ENCODE data around the gene GKN1. TPM values are rescaled to one million over a fixed set of nuclear protein-coding genes. Genes with fewer than 3 reads are reported as not detected.

GKN1 gene
- total RNA-seq, 1 experiment from 2014 or later, result not detected

GRCh38 chr2:69022548-69022947 is 48.1 kb downstream of the GKN1 start:
- H3K27me3 ChIP-seq (replicated peaks; ENCODE audit: insufficient read depth, low read depth, low read length, poor library complexity), result no peaks in the 10 kb centered on the region
- intact Hi-C loops (cut with micrococcal nuclease; ENCODE audit: unreplicated experiment), result no loop called here
- H3K4me1 ChIP-seq (ENCODE audit: insufficient read depth, low read length, poor library complexity, severe bottlenecking), result peaks cover 47% of the 10 kb centered on the region
- no TSS peak for BruUV-seq (replicated peaks)
- ChIA-PET CTCF (no interaction called here), POLR2A (ENCODE audit: low non-redundant PET) (no interaction called here)
- H3K9me3 ChIP-seq (ENCODE audit: low read depth, low read length, poor library complexity, severe bottlenecking), result peaks cover 2% of the 10 kb centered on the region
- no peak overlapping the region for H3K4me3 ChIP-seq (ENCODE audit: low read depth, low read length, poor library complexity, severe bottlenecking)
- H3K27ac ChIP-seq (ENCODE audit: low read depth, low read length, poor library complexity, severe bottlenecking), result no peak overlapping the region
- H3K36me3 ChIP-seq (ENCODE audit: insufficient read depth, low read length, poor library complexity, severe bottlenecking), result peaks cover 6% of the 10 kb centered on the region
- no peak for DNase-seq (ENCODE audit: low spot score)
- TF ChIP-seq CTCF (conservative IDR thresholded peaks at IDR 0.05; ENCODE audit: low read depth, low read length), result no peak
- no peak for TF ChIP-seq EZH2 (IDR thresholded peaks at IDR 0.05; ENCODE audit: borderline replicate concordance, low read depth, low read length, poor library complexity, severe bottlenecking)

- CTCF ChIA-PET, result no interaction called here
- no peaks in the 10 kb centered on the region for H3K27me3 ChIP-seq (replicated peaks; ENCODE audit: insufficient read depth, low read depth, low read length, poor library complexity)
- peaks cover 6% of the 10 kb centered on the region for H3K36me3 ChIP-seq (ENCODE audit: insufficient read depth, low read length, poor library complexity, severe bottlenecking)
- H3K4me1 ChIP-seq (ENCODE audit: insufficient read depth, low read length, poor library complexity, severe bottlenecking), result peaks cover 40% of the 10 kb centered on the region
- peaks cover 9% of the 10 kb centered on the region for H3K9me3 ChIP-seq (ENCODE audit: low read depth, low read length, poor library complexity, severe bottlenecking)
- no peak overlapping the region for H3K4me3 ChIP-seq (ENCODE audit: low read depth, low read length, poor library complexity, severe bottlenecking)
- intact Hi-C loops (cut with micrococcal nuclease; ENCODE audit: unreplicated experiment), result no loop called here
- TF ChIP-seq CTCF (conservative IDR thresholded peaks at IDR 0.05; ENCODE audit: low read depth, low read length) (no peak), EZH2 (IDR thresholded peaks at IDR 0.05; ENCODE audit: borderline replicate concordance, low read depth, low read length, poor library complexity, severe bottlenecking) (no peak)
- H3K27ac ChIP-seq (ENCODE audit: low read depth, low read length, poor library complexity, severe bottlenecking), result no peak overlapping the region
- BruUV-seq (replicated peaks), result no TSS peak
- POLR2A ChIA-PET (ENCODE audit: low non-redundant PET), result no interaction called here
- no peak for DNase-seq (ENCODE audit: low spot score)
Measured at GRCh38 chr2:69023236-69023635, 48.8 kb downstream of the GKN1 start.

- Histone ChIP-seq H3K4me3 (ENCODE audit: low read depth, low read length, poor library complexity, severe bottlenecking) (no peak overlapping the region), H3K9me3 (ENCODE audit: low read depth, low read length, poor library complexity, severe bottlenecking) (peaks cover 11% of the 10 kb centered on the region), H3K4me1 (ENCODE audit: insufficient read depth, low read length, poor library complexity, severe bottlenecking) (peaks cover 25% of the 10 kb centered on the region), H3K27me3 (replicated peaks; ENCODE audit: insufficient read depth, low read depth, low read length, poor library complexity) (no peaks in the 10 kb centered on the region), H3K27ac (ENCODE audit: low read depth, low read length, poor library complexity, severe bottlenecking) (no peak overlapping the region), H3K36me3 (ENCODE audit: insufficient read depth, low read length, poor library complexity, severe bottlenecking) (peaks cover 6% of the 10 kb centered on the region)
- POLR2A ChIA-PET (ENCODE audit: low non-redundant PET), result no interaction called here
- BruUV-seq (replicated peaks), result no TSS peak
- no peak for DNase-seq (ENCODE audit: low spot score)
- TF ChIP-seq CTCF (conservative IDR thresholded peaks at IDR 0.05; ENCODE audit: low read depth, low read length), result peak; percentile 51
- TF ChIP-seq EZH2 (IDR thresholded peaks at IDR 0.05; ENCODE audit: borderline replicate concordance, low read depth, low read length, poor library complexity, severe bottlenecking), result no peak
- intact Hi-C loops (cut with micrococcal nuclease; ENCODE audit: unreplicated experiment), result no loop called here
- CTCF ChIA-PET, result no interaction called here
Measured at GRCh38 chr2:69026026-69026425, 51.6 kb downstream of the GKN1 start.

Data from A673 (cell line).